GM13976 (cell line): ENCODE results near the gene ZNF566.

Experiments used
- DNase-seq: peaks from one replicate; pipeline ENCODE4 v3.0.0; 2012; ENCODE audit warnings: low spot score
- in situ Hi-C: fragments of 300-500 bp; cut with MboI; formaldehyde crosslinking; loops from one replicate; pipeline ENCODE4 v1.12.0; 2022; ENCODE audit warnings: low sequenced_read_pairs, mixed read lengths, inconsistent platforms; ENCODE audit not compliant: unreplicated experiment
- TF ChIP-seq, protein P1 (sequence below): IDR thresholded peaks from 2 replicates; pipeline ENCODE4 v1.5.1; 2012; ENCODE audit warnings: borderline replicate concordance, mild to moderate bottlenecking; ENCODE audit not compliant: insufficient read depth; ENCODE audit errors: extremely low read depth, missing control alignments, control extremely low read depth

ZNF566 gene

GRCh38 chr19:36398571-36398970, 90.8 kb downstream of the ZNF566 start:
- DNase-seq = no peak
- TF ChIP-seq, protein P1, sequence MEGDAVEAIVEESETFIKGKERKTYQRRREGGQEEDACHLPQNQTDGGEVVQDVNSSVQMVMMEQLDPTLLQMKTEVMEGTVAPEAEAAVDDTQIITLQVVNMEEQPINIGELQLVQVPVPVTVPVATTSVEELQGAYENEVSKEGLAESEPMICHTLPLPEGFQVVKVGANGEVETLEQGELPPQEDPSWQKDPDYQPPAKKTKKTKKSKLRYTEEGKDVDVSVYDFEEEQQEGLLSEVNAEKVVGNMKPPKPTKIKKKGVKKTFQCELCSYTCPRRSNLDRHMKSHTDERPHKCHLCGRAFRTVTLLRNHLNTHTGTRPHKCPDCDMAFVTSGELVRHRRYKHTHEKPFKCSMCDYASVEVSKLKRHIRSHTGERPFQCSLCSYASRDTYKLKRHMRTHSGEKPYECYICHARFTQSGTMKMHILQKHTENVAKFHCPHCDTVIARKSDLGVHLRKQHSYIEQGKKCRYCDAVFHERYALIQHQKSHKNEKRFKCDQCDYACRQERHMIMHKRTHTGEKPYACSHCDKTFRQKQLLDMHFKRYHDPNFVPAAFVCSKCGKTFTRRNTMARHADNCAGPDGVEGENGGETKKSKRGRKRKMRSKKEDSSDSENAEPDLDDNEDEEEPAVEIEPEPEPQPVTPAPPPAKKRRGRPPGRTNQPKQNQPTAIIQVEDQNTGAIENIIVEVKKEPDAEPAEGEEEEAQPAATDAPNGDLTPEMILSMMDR = no peak
- in situ Hi-C loops = no loop called here
